ENCODE measurements around the gene KLHL29.

The KLHL29 gene

DNA sequence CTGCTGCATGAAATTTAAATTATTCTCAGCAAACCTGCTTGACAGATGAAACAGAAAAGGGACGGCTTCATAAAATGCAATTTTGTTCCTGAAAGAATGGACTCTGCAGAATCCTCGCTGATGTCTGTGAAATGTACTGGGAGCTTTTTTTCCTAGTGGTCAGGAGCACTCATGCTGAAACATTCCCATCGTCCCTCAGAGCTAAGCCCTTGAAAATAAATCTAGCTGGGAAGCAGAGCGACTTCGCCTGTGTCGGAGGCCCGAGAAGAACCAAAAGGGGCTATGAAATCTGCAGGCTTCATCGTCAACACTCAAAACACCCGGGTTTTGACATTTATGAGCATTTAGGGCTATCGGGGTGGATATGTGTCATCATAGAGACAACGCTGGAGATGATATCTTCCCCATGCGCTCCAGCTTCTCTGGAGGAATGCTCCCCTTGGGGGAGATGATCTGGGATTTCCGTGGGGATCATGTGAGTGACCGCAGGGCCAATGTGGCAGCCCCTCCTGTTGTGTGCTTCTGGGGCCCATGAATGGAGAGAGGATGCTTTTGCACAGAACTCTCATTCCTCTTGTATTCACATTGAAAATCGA lies 182.3 kb downstream of the KLHL29 start:
- Histone ChIP-seq H3K4me3 (ENCODE audit: low read length) (no peak overlapping the region), H3K36me3 (replicated peaks; ENCODE audit: insufficient read depth, low read length) (no peaks in the 10 kb centered on the region), H3K9me3 (replicated peaks; ENCODE audit: insufficient read depth, low read length) (no peaks in the 10 kb centered on the region), H3F3A (ENCODE audit: insufficient read depth, low read length) (no peaks in the 10 kb centered on the region), H3K4me1 (ENCODE audit: low read length) (no peaks in the 10 kb centered on the region), H3K27ac (ENCODE audit: low read length) (no peak overlapping the region), H3K9ac (ENCODE audit: low read length) (no peak overlapping the region), H2AFZ (ENCODE audit: low read length) (no peak overlapping the region), H3K79me2 (ENCODE audit: low read length) (no peaks in the 10 kb centered on the region), H3K4me2 (ENCODE audit: low read depth, low read length) (no peak overlapping the region), H4K20me1 (ENCODE audit: insufficient read depth, low read length) (no peaks in the 10 kb centered on the region), H3K27me3 (replicated peaks; ENCODE audit: insufficient read depth, low read length) (no peaks in the 10 kb centered on the region), H3K9me2 (replicated peaks; ENCODE audit: insufficient read depth, low read length) (no peaks in the 10 kb centered on the region)
- DNase-seq: no peak
- TF ChIP-seq, protein P1, sequence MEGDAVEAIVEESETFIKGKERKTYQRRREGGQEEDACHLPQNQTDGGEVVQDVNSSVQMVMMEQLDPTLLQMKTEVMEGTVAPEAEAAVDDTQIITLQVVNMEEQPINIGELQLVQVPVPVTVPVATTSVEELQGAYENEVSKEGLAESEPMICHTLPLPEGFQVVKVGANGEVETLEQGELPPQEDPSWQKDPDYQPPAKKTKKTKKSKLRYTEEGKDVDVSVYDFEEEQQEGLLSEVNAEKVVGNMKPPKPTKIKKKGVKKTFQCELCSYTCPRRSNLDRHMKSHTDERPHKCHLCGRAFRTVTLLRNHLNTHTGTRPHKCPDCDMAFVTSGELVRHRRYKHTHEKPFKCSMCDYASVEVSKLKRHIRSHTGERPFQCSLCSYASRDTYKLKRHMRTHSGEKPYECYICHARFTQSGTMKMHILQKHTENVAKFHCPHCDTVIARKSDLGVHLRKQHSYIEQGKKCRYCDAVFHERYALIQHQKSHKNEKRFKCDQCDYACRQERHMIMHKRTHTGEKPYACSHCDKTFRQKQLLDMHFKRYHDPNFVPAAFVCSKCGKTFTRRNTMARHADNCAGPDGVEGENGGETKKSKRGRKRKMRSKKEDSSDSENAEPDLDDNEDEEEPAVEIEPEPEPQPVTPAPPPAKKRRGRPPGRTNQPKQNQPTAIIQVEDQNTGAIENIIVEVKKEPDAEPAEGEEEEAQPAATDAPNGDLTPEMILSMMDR (IDR thresholded peaks at IDR 0.05; ENCODE audit: low read length): no peak
- TF ChIP-seq EZH2 (optimal IDR thresholded peaks at IDR 0.05; ENCODE audit: low read depth, low read length) (no peak), EZH2phosphoT487 (IDR thresholded peaks at IDR 0.05; ENCODE audit: low read length) (no peak)

DNA sequence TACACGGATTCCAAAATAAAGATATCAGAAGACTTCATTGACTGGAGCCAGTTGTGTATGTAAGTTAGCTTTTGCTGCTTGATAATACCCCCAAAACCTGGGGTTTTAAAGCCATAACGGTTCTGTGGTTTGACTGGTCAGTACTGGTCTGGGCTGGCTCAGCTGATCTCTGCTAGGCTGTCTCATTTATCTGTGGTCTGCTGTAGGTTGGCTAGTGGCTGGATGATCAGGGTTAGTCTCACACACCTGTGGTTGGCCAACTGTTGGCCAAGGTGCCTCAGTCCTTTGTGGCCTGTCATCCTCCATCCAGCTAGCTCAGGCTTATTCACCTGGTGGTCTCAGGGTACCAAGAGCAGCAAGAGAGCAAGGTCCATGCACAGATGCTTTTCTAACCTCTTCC lies 183.2 kb downstream of the KLHL29 start:
- Histone ChIP-seq H3K27ac (ENCODE audit: low read length) (no peak overlapping the region), H3K27me3 (replicated peaks; ENCODE audit: insufficient read depth, low read length) (no peaks in the 10 kb centered on the region), H3K4me3 (ENCODE audit: low read length) (no peak overlapping the region), H3K9ac (ENCODE audit: low read length) (no peak overlapping the region), H3K9me3 (replicated peaks; ENCODE audit: insufficient read depth, low read length) (no peaks in the 10 kb centered on the region), H3K36me3 (replicated peaks; ENCODE audit: insufficient read depth, low read length) (no peaks in the 10 kb centered on the region), H3F3A (ENCODE audit: insufficient read depth, low read length) (no peaks in the 10 kb centered on the region), H3K4me1 (ENCODE audit: low read length) (no peaks in the 10 kb centered on the region), H3K79me2 (ENCODE audit: low read length) (no peaks in the 10 kb centered on the region), H2AFZ (ENCODE audit: low read length) (no peak overlapping the region), H3K9me2 (replicated peaks; ENCODE audit: insufficient read depth, low read length) (no peaks in the 10 kb centered on the region), H3K4me2 (ENCODE audit: low read depth, low read length) (no peak overlapping the region), H4K20me1 (ENCODE audit: insufficient read depth, low read length) (no peaks in the 10 kb centered on the region)
- no peak for TF ChIP-seq EZH2 (optimal IDR thresholded peaks at IDR 0.05; ENCODE audit: low read depth, low read length)
- TF ChIP-seq, protein P1 (IDR thresholded peaks at IDR 0.05; ENCODE audit: low read length): no peak
- no peak for TF ChIP-seq EZH2phosphoT487 (IDR thresholded peaks at IDR 0.05; ENCODE audit: low read length)
- DNase-seq: no peak

DNA sequence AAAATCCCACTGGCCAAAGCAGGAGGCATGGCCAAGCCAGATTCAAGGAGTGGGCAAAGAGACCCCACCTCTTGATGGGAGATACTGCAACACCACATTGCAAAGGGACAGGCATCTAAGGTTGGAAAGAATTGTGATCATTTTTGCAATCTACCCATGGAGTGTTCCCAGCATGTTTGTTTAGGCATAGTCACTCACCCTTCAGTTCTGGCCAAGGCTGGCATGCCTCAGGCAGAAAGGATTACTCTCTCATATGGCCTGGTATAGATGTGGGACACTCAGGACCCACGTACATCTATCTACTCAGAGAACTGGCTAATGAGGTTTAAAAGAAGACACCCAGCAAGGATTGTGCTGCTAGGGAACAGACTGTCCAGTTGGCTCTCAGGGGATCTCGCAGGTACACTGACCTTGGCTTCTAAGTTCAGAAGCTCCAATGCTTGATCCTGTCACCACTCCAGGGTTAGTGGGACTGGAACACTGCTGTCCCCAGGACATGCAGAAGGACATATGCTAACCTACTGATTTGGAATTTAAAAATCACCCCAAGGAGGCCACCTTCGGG lies 183.7 kb downstream of the KLHL29 start:
- Histone ChIP-seq H3K36me3 (replicated peaks; ENCODE audit: insufficient read depth, low read length) (no peaks in the 10 kb centered on the region), H3K9me3 (replicated peaks; ENCODE audit: insufficient read depth, low read length) (no peaks in the 10 kb centered on the region), H3K4me1 (ENCODE audit: low read length) (no peaks in the 10 kb centered on the region), H3F3A (ENCODE audit: insufficient read depth, low read length) (no peaks in the 10 kb centered on the region), H3K9ac (ENCODE audit: low read length) (no peak overlapping the region), H2AFZ (ENCODE audit: low read length) (no peak overlapping the region), H3K27me3 (replicated peaks; ENCODE audit: insufficient read depth, low read length) (no peaks in the 10 kb centered on the region), H3K27ac (ENCODE audit: low read length) (no peak overlapping the region), H4K20me1 (ENCODE audit: insufficient read depth, low read length) (no peaks in the 10 kb centered on the region), H3K79me2 (ENCODE audit: low read length) (no peaks in the 10 kb centered on the region), H3K9me2 (replicated peaks; ENCODE audit: insufficient read depth, low read length) (no peaks in the 10 kb centered on the region), H3K4me2 (ENCODE audit: low read depth, low read length) (no peak overlapping the region), H3K4me3 (ENCODE audit: low read length) (no peak overlapping the region)
- DNase-seq: no peak
- TF ChIP-seq EZH2 (optimal IDR thresholded peaks at IDR 0.05; ENCODE audit: low read depth, low read length) (no peak), EZH2phosphoT487 (IDR thresholded peaks at IDR 0.05; ENCODE audit: low read length) (no peak)
- TF ChIP-seq, protein P1 (IDR thresholded peaks at IDR 0.05; ENCODE audit: low read length): no peak
